Uterus (tissue), 4 donors: Measurements from ENCODE around the gene XXYLT1. TPM values are rescaled to one million over a fixed set of nuclear protein-coding genes. Genes with fewer than 3 reads are reported as not detected.
"Not testable (repeated sequence)": the region's sequence is repeated elsewhere in the genome, so short reads cannot be mapped to it uniquely, and the experiment has no call there.

Experiments
- DNase-seq, 2 donors: peaks; one replicate each; pipeline ENCODE4 v3.0.0-alpha.2; 2019 to 2020
- H3K27ac ChIP-seq, 2 donors: fragments of 200-600 bp; sonication (generic); 1 replicate in 1 of 2; 2 replicates in 1 of 2; pipeline ENCODE4 v1.5.1; 2016 to 2018
- H3K27me3 ChIP-seq, 2 donors: fragments of 200-600 bp; sonication (generic); one replicate each; pipeline ENCODE4 v1.5.1; 2018 to 2019; ENCODE audit warnings: control low read depth in 1 of 2
- H3K36me3 ChIP-seq, 2 donors: fragments of 200-600 bp; sonication (generic); one replicate each; pipeline ENCODE4 v1.5.1; 2019; ENCODE audit warnings: control low read depth in 1 of 2
- H3K4me1 ChIP-seq, 2 donors: fragments of 200-600 bp; sonication (generic); one replicate each; pipeline ENCODE4 v1.5.1; 2018 to 2019; ENCODE audit warnings: control low read depth in 1 of 2
- H3K4me3 ChIP-seq, 2 donors: fragments of 200-600 bp; sonication (generic); 1 replicate in 1 of 2; 2 replicates in 1 of 2; pipeline ENCODE4 v1.5.1; 2018 to 2019; ENCODE audit warnings: mild to moderate bottlenecking in 1 of 2
- H3K9me3 ChIP-seq, 2 donors: fragments of 200-600 bp; sonication (generic); one replicate each; pipeline ENCODE4 v1.5.1; 2019; ENCODE audit warnings: control low read depth in 1 of 2
- POLR2A ChIP-seq, 2 donors: fragments of 450-650 bp; IDR thresholded peaks; one replicate each; pipeline ENCODE4 v1.6.1; 2016; ENCODE audit warnings: antibody characterized with exemption in 2 of 2, mild to moderate bottlenecking in 1 of 2, moderate library complexity in 1 of 2
- intact Hi-C: fragments of 100-400 bp; cut with DNase I; formaldehyde crosslinking; loops from one replicate; pipeline ENCODE4 v1.15.1; 2023; ENCODE audit warnings: low total_unique reads
- total RNA-seq, 4 donors: library from RNA; depleted of rRNA in 3 of 4; stranded (reverse); fragments of >200 nt in 3 of 4; gene quantifications; one replicate each; pipeline versions ENCODE4 v1.1.0 to v1.2.4, GENCODE V29; 2014 to 2023
- TF ChIP-seq, protein P1 (sequence below), 4 experiments: fragments of 200-600 bp in 2 of 4; fragments of 450-650 bp in 2 of 4; sonication (generic) in 2 of 4; IDR thresholded peaks; one replicate each; pipeline ENCODE4 v1.5.1; 2016 to 2019; ENCODE audit warnings: antibody characterized with exemption in 4 of 4, mild to moderate bottlenecking in 2 of 4, moderate library complexity in 1 of 4
- donor health status: DM: yes; HTN: yes; CAD: no.

Gene XXYLT1
- total RNA-seq, 4 donors from 2014 or later: 10.6 to 52.5 (median 23.8) TPM

DNA sequence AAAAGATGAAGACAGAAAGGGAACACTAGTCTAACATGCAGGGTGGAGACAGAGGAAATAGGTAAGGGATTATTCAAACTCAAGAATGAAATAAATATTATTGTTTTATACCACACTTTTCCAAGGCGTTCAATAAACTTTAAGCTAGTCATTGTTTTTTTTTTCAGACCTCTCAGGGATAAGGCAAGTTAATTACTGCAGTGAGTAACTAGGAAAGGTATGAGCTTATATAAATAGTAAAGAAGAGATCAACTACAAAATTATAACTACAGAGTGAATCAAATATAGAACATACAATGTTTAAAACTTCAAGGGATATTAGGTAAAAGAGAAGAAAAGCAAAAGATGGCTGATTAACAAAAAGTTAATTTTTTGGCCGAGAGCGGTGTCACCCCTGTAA lies 31.5 kb upstream of the XXYLT1 start:
- Histone ChIP-seq H3K27ac (no peak overlapping the region), H3K27me3 (no peaks in the 10 kb centered on the region), H3K4me3 (no peak overlapping the region), H3K4me1 (no peaks in the 10 kb centered on the region), H3K36me3 (no peaks in the 10 kb centered on the region), H3K9me3 (no peaks in the 10 kb centered on the region)
- intact Hi-C loops: no loop called here
- TF ChIP-seq, protein P1, sequence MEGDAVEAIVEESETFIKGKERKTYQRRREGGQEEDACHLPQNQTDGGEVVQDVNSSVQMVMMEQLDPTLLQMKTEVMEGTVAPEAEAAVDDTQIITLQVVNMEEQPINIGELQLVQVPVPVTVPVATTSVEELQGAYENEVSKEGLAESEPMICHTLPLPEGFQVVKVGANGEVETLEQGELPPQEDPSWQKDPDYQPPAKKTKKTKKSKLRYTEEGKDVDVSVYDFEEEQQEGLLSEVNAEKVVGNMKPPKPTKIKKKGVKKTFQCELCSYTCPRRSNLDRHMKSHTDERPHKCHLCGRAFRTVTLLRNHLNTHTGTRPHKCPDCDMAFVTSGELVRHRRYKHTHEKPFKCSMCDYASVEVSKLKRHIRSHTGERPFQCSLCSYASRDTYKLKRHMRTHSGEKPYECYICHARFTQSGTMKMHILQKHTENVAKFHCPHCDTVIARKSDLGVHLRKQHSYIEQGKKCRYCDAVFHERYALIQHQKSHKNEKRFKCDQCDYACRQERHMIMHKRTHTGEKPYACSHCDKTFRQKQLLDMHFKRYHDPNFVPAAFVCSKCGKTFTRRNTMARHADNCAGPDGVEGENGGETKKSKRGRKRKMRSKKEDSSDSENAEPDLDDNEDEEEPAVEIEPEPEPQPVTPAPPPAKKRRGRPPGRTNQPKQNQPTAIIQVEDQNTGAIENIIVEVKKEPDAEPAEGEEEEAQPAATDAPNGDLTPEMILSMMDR (IDR thresholded peaks at IDR 0.05): no peak
- TF ChIP-seq POLR2A (IDR thresholded peaks at IDR 0.05): no peak
- no peak for DNase-seq

DNA sequence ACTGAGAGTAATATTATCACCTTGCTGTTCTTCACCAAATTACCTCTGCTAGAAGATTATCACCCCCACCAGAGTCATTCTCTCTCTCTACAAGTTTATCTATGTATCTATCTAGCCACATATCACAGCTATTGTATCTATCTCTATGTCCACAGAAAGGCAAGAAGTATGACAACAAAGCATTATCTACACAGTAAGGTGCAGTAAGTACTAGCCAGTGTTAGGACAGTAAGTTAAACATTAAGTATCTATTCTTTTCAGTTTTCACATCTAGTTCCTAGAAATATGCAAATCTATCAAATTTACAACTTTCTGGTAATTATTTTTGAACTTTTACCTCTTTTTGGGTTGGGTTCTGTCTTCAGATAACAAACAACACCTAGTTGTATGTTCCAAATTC lies 26.5 kb upstream of the XXYLT1 start:
- DNase-seq: no peak
- H3K36me3 ChIP-seq: no peaks in the 10 kb centered on the region
- no peak for TF ChIP-seq POLR2A (IDR thresholded peaks at IDR 0.05)
- TF ChIP-seq, protein P1 (IDR thresholded peaks at IDR 0.05): no peak
- no peaks in the 10 kb centered on the region for H3K27me3 ChIP-seq
- H3K9me3 ChIP-seq: no peaks in the 10 kb centered on the region
- no peaks in the 10 kb centered on the region for H3K4me1 ChIP-seq
- H3K27ac ChIP-seq: no peak overlapping the region
- H3K4me3 ChIP-seq: no peak overlapping the region
- intact Hi-C loops: no loop called here

DNA sequence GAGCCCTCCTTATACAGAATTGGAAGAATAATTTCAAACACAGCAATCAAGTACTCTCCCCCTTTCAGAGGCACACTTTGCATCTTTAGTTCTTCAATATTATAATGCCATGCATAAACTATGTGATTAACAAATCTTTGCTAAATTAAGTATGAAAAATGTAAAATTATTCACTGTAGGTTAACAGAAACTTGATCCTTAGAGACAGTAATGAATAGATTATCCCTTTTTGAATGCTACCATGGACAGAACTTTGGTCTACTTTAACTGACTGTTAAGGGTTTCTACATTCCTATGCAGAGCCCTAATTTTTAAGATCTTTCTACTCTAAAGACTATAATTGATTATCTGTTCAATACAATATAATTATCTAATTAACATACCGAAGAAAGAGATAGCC lies 25.7 kb upstream of the XXYLT1 start:
- no peaks in the 10 kb centered on the region for H3K27me3 ChIP-seq
- no peak overlapping the region for H3K27ac ChIP-seq
- no peak for DNase-seq
- H3K9me3 ChIP-seq: no peaks in the 10 kb centered on the region
- H3K4me3 ChIP-seq: no peak overlapping the region
- no peaks in the 10 kb centered on the region for H3K36me3 ChIP-seq
- TF ChIP-seq POLR2A (IDR thresholded peaks at IDR 0.05): no peak
- TF ChIP-seq, protein P1 (IDR thresholded peaks at IDR 0.05): no peak
- intact Hi-C loops: no loop called here
- H3K4me1 ChIP-seq: no peaks in the 10 kb centered on the region

DNA sequence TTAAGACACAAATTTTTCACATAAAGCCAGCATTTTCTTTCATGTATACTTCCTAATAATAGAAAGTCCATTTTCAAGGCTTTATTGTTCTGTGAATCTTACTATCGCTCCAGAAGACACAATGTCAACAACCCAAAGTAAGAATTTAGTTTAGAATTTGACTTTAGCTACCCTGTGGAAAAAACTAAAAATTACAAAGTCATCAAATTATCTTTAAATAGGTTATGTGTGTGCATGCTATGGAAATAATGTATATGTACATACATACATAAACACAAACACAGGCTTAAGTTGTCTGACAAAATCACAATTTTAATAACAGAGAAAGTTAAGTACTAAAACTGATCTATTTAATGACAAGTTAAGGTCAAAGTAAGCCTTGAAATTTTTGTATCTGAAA lies 20.2 kb upstream of the XXYLT1 start:
- no peak overlapping the region for H3K4me3 ChIP-seq
- H3K36me3 ChIP-seq: no peaks in the 10 kb centered on the region
- TF ChIP-seq POLR2A (IDR thresholded peaks at IDR 0.05): no peak
- TF ChIP-seq, protein P1 (IDR thresholded peaks at IDR 0.05): no peak
- intact Hi-C loops: no loop called here
- H3K27ac ChIP-seq: no peak overlapping the region
- H3K9me3 ChIP-seq: no peaks in the 10 kb centered on the region
- H3K27me3 ChIP-seq: no peaks in the 10 kb centered on the region
- H3K4me1 ChIP-seq: no peaks in the 10 kb centered on the region
- DNase-seq: no peak

DNA sequence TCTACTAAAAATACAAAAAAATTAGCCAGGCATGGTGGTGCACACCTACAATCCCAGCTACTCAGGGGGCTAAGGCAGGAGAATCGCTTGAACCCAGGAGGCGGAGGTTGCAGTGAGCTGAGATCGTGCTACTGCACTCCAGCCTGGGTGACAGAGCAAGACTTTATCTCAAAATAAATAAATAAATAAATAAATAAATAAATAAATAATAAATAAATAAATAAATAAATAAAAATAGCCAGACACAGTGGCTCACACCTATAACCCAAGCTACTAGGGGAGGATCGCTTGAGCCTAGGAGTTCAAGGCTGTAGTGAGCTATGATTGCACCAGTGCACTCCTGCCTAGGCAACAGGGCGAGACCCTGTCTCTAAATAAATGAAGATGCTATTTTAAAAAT lies 19.7 kb upstream of the XXYLT1 start:
- H3K27ac ChIP-seq, H3K9me3 ChIP-seq, H3K4me3 ChIP-seq, DNase-seq, H3K4me1 ChIP-seq, H3K27me3 ChIP-seq, H3K36me3 ChIP-seq, intact Hi-C loops: not testable (repeated sequence)
